Motor neuron (in vitro differentiated cells): ENCODE measurements around the gene SPACA9. TPM values are rescaled to one million over a fixed set of nuclear protein-coding genes. Genes with fewer than 3 reads are reported as not detected.

Experiments used
- ATAC-seq, 8 experiments: fragments of 200-7000 bp; cut with Tn5 transposase; replicated peaks in 6 of 8; 2 replicates each; pipeline ENCODE4 v1.8.0; 2021; ENCODE audit warnings: mild to moderate bottlenecking in 8 of 8, moderate library complexity in 8 of 8
- H3K27ac ChIP-seq, 2 donors: fragments of 250-450 bp; sonication (Bioruptor Pico); 2 replicates each; pipeline ENCODE4 v1.9.0; 2021; ENCODE audit warnings: antibody characterized with exemption in 2 of 2, mild to moderate bottlenecking in 2 of 2, moderate library complexity in 1 of 2
- H3K4me1 ChIP-seq, 2 donors: fragments of 250-450 bp; sonication (Bioruptor Pico); replicated peaks in 1 of 2; 2 replicates each; pipeline ENCODE4 v1.6.1; 2021; ENCODE audit warnings: antibody characterized with exemption in 2 of 2, mild to moderate bottlenecking in 2 of 2, moderate library complexity in 1 of 2
- H3K4me3 ChIP-seq, 5 donors: fragments of 250-450 bp; sonication (Bioruptor Pico); 2 replicates each; pipeline ENCODE4 v1.9.0; 2021; ENCODE audit warnings: antibody characterized with exemption in 5 of 5, mild to moderate bottlenecking in 5 of 5, moderate library complexity in 4 of 5
- WGBS, 10 experiments: fragments of 450-650 bp; shearing (Covaris generic); methylation state at CpG; one replicate each; pipeline ENCODE4 v1.0.0; 2022; 5-methylcytosine and 5-hydroxymethylcytosine counted together
- in situ Hi-C, 9 experiments: fragments of 400-800 bp; cut with MboI; loops; one replicate each; pipeline ENCODE4 v1.15.0; 2021; ENCODE audit warnings: low sequenced_read_pairs in 9 of 9, low pct_unique_long_range_greater_than_20kb in 2 of 9; ENCODE audit not compliant: unreplicated experiment in 9 of 9
- total RNA-seq, 8 experiments: library from RNA; unstranded; fragments of 300-600 nt; gene quantifications; 2 replicates each; pipeline versions ENCODE4 v1.2.3 to v1.2.4, GENCODE V29; 2022

The SPACA9 gene
- total RNA-seq, 8 experiments from 2014 or later, result 5.0 to 18.7 (median 6.5) TPM

DNA sequence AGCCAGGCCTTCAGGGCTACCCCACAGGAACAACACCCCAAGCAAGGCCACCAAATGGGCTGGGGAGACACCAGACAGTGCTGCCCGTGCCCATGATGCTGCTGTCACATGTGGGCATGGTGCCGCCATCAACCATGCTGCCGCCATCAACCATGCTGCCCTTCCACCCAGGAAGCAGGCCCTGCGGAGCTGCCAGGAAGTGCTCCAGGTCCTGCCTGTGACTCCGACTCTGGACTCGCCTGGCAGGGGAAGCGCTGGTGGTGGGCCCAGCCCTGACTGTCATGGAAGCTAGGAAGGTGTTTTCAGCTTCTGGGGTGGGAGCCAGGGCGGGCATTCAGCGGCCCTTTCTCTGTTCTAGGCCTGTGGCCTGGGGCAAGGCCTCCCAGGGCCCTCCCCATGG, 9.4 kb upstream of the SPACA9 start:
- in situ Hi-C loops, result no loop called here
- 90 to 100% (median 97%) methylated on average over 1 to 6 of the region's 9 CpGs; no CpG with 5 or more reads in 7 of the 10 experiments for WGBS, 10 experiments
- H3K4me3 ChIP-seq, result no peak overlapping the region

GRCh38 chr9:132873403-132873802, 5.3 kb upstream of the SPACA9 start:
- WGBS, 10 experiments, result 49 to 100% (median 66%) methylated on average over 1 to 7 of the region's 7 CpGs; no CpG with 5 or more reads in 2 of the 10 experiments
- H3K27ac ChIP-seq, result no peak overlapping the region
- ATAC-seq, result no peak
- H3K4me3 ChIP-seq, result no peak overlapping the region
- in situ Hi-C loops, result no loop called here
- peaks cover 0 to 5% of the 10 kb centered on the region in 2 donors for H3K4me1 ChIP-seq

More for the DNA sequence above, 9.4 kb upstream of the SPACA9 start:
- Histone ChIP-seq H3K4me1 (peaks cover 5 to 6% of the 10 kb centered on the region in 2 donors), H3K27ac (no peak overlapping the region)
- ATAC-seq, result no peak

GRCh38 chr9:132875159-132875558, 3.5 kb upstream of the SPACA9 start:
- ATAC-seq, result no peak
- no peak overlapping the region for H3K27ac ChIP-seq
- in situ Hi-C loops, result no loop called here
- WGBS, 10 experiments, result 20 to 87% (median 56%) methylated on average over 1 to 3 of the region's 5 CpGs; no CpG with 5 or more reads in 6 of the 10 experiments
- peaks cover 3 to 5% of the 10 kb centered on the region in 2 donors for H3K4me1 ChIP-seq
- H3K4me3 ChIP-seq, result no peak overlapping the region

DNA sequence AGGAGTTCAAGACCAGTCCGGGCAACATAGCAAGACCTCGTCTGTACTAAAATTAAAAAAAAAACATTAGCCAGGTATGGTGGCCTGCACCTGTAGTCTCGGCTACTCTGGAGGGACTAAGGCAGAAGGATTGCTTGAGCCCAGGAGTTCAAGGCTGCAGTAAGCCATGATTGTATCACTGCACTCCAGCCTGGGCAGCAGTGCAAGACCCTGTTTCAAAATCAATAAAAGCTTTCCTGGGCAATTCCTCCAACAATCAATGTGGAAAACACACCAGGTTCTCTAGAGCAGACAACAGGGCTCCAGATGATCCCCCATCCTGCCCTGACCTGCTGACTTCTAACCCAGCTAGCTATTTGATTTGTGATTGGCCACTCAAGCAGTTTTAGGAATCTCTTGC, 1.8 kb upstream of the SPACA9 start:
- in situ Hi-C loops, result no loop called here
- no peak for ATAC-seq
- H3K4me1 ChIP-seq, result peaks cover 3 to 5% of the 10 kb centered on the region in 2 donors
- 0 to 92% (median 82%) methylated on average over 1 to 3 of the region's 3 CpGs; no CpG with 5 or more reads in 3 of the 10 experiments for WGBS, 10 experiments
- peak overlapping the region in 1 of 5 donors; percentile 84 for H3K4me3 ChIP-seq
- no peak overlapping the region for H3K27ac ChIP-seq

GRCh38 chr9:132877458-132877823, 1.3 kb upstream of the SPACA9 start:
- no peak for ATAC-seq
- Histone ChIP-seq H3K4me1 (peaks cover 3 to 5% of the 10 kb centered on the region in 2 donors), H3K27ac (no peak overlapping the region), H3K4me3 (peak overlapping the region; percentile 72 to 97 (median 84))
- in situ Hi-C loops, result no loop called here
- 41 to 60% methylated on average over 4 to 11 of the region's 14 CpGs; no CpG with 5 or more reads in 8 of the 10 experiments for WGBS, 10 experiments

DNA sequence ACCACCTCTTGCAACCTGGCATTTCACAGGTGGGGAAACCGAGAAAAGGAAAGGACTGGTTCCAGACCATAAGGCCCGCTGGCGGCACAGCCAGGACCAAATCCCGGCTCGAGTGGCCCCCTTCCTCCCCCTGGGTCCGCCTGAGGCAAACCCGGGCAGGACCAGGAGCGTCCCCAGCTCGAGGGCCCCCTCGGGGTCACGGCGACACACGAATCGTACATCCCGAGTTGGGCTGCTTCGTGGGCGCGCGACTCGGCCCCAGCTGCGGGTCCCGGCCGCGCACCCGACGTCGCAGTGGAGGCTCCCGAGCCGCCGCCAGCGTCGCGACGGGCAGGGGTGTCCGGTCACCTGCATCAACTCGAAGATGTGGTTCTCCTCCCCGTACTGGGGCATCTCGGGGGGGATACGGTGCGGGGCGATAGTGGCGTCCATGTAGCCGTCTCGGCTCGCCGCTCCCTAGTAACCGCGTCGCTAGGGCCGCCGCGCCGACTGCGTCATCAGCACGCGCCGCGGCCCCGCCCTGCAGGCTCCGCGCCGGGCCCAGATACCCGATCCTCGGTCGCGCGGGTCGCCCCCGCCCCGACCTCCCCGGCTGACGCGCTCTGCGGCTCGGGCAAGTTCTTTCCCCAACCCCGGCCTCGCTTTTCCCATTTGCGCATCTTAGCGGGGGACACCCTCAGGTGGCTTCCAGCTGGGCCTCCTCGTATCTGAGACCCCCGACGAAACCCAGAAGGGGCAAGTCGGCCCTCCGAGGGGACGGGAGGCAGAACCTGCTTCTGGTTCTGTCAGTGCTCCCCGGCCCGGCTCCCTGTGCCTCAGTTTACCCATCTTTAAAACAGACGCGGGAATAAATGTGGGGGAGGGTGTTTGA, 639 bp upstream of the SPACA9 start, which contains the start of gene AK8:
Gene AK8 (minus strand): TSS at position 461 of the 871 bp plus-strand sequence. CDS start 29 bp downstream, at position 432.
- WGBS, 10 experiments, result 0% methylated on average over 3 of the region's 89 CpGs; no CpG with 5 or more reads in 9 of the 10 experiments
- peak; percentile 81 to 91 (median 86) for ATAC-seq
- H3K4me1 ChIP-seq, result peaks cover 5 to 6% of the 10 kb centered on the region in 2 donors
- in situ Hi-C loops, result no loop called here
- peak within 1 kb of the TSS; percentile 72 to 97 (median 84) for H3K4me3 ChIP-seq
- H3K27ac ChIP-seq, result no peak within 1 kb of the TSS

GRCh38 chr9:132879457-132880323, 992 bp downstream of the SPACA9 start:
- no peak overlapping the region for H3K27ac ChIP-seq
- H3K4me1 ChIP-seq, result peaks cover 5 to 6% of the 10 kb centered on the region in 2 donors
- WGBS, 10 experiments, result 57 to 100% (median 90%) methylated on average over 1 to 6 of the region's 6 CpGs; no CpG with 5 or more reads in 2 of the 10 experiments
- in situ Hi-C loops, result no loop called here
- peak overlapping the region in 1 of 5 donors; percentile 84 for H3K4me3 ChIP-seq
- ATAC-seq, result no peak

DNA sequence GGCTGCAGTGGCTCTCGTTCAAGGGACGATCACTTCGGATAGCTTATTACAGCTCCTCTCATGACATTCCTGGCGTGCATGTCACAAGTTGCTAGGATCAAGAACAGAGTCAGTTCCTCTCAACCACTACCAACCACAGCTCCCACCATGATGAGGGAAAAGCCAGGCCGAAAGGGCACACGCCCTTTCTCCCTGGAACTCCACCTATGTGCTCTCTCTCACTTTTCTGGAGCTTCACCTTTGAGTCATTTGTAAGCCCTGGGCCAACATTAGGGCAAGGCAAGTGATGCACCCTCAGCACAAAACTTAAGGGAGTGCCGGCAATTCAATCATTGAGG, 1.6 kb downstream of the SPACA9 start:
- WGBS, 10 experiments, result 54 to 100% (median 83%) methylated on average over 1 to 7 of the region's 7 CpGs; no CpG with 5 or more reads in 3 of the 10 experiments
- Histone ChIP-seq H3K4me3 (no peak overlapping the region), H3K27ac (no peak overlapping the region), H3K4me1 (peaks cover 5 to 6% of the 10 kb centered on the region in 2 donors)
- ATAC-seq, result no peak
- in situ Hi-C loops, result no loop called here

DNA sequence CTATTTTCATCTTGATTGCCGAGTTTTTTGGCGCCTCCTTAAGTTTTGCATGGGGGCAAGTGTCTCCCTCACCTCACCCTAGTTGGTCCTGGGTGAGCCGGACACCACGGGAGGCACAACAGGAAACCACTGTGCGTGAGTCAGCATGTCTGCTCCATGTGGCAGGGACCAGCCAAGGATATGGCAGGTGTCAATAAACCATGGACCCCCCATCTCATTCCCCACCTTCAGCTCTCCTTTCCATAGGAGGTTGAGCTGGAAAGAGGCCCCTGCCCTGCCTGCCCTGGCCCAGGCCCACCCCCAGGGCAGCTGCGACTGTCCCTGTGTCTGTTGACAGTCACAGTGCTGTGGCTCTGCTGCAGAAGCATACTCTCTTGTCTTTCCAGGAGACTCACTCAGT, 3.1 kb downstream of the SPACA9 start:
- H3K4me1 ChIP-seq, result peaks cover 5 to 6% of the 10 kb centered on the region in 2 donors
- ATAC-seq, result no peak
- no peak overlapping the region for H3K4me3 ChIP-seq
- in situ Hi-C loops, result no loop called here
- 40 to 100% (median 62%) methylated on average over 1 to 5 of the region's 6 CpGs; no CpG with 5 or more reads in 5 of the 10 experiments for WGBS, 10 experiments
- no peak overlapping the region for H3K27ac ChIP-seq

DNA sequence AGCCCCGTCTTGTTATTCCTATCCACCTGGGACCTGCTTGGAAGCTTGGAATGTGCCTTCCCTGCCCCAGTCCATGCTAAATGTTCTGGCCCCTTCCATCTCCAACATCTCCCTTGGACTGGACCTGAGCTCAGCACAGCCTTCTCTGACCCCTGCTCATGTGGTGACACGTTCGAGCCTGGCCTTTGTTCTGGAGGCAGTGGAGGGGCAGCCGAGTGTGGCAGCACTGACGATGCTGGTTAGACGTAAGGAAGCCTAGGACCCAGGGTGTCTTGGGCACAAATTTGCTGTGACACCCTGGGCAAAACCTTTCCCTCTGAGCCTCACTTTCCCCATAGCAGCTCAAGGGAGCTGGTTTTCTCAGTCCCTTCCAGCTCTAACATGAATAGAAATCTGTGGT, 3.9 kb downstream of the SPACA9 start:
- WGBS, 10 experiments, result 59 to 100% (median 73%) methylated on average over 1 to 6 of the region's 6 CpGs; no CpG with 5 or more reads in 5 of the 10 experiments

GRCh38 chr9:132883349-132884294, 4.9 kb downstream of the SPACA9 start:
- Histone ChIP-seq H3K4me1 (peaks cover 0 to 6% of the 10 kb centered on the region in 2 donors), H3K27ac (no peak overlapping the region)
- 67 to 92% (median 83%) methylated on average over 1 to 10 of the region's 27 CpGs; no CpG with 5 or more reads in 2 of the 10 experiments for WGBS, 10 experiments

More for the DNA sequence above, 3.9 kb downstream of the SPACA9 start:
- Histone ChIP-seq H3K4me1 (peaks cover under 1 to 6% of the 10 kb centered on the region in 2 donors), H3K27ac (no peak overlapping the region), H3K4me3 (no peak overlapping the region)
- in situ Hi-C loops, result no loop called here
- ATAC-seq, result no peak

More at GRCh38 chr9:132883349-132884294, 4.9 kb downstream of the SPACA9 start:
- H3K4me3 ChIP-seq, result no peak overlapping the region
- ATAC-seq, result no peak
- in situ Hi-C loops, result no loop called here
